ENCODE results near the gene ITPR2.

- TF ChIP-seq CTCF (IDR thresholded peaks at IDR 0.05; ENCODE audit: low read depth, low read length) (no peak), EZH2phosphoT487 (IDR thresholded peaks at IDR 0.05; ENCODE audit: low read depth) (no peak)
Observed at GRCh38 chr12:26734510-26735248, 98.3 kb downstream of the ITPR2 start.

All from OCI-LY3 (cell line).